OCI-LY7 (cell line): ENCODE measurements around the gene ANKRD37.

Source experiments
- CTCF ChIP-seq: fragments of 200-600 bp; sonication (generic); conservative IDR thresholded peaks from 2 replicates; pipeline ENCODE4 v1.5.1; 2014; ENCODE audit warnings: mild to moderate bottlenecking, antibody characterized with exemption, low read length, moderate library complexity, mixed read lengths
- EZH2phosphoT487 ChIP-seq: fragments of 200-600 bp; sonication (generic); IDR thresholded peaks from 2 replicates; pipeline ENCODE4 v1.6.1; 2018; ENCODE audit warnings: low read depth, borderline replicate concordance, mild to moderate bottlenecking, mixed run types, antibody characterized with exemption, low read length, moderate library complexity, mixed read lengths

GRCh38 chr4:185411849-185412248 lies 15.2 kb downstream of the ANKRD37 start:
- TF ChIP-seq CTCF = no peak
- TF ChIP-seq EZH2phosphoT487 = no peak
